HG03108 (cell line): Measurements from ENCODE around the gene TMOD1.

Experiments
- ATAC-seq: cut with Tn5 transposase; IDR thresholded peaks from one replicate; pipeline ENCODE4 v1.9.1; 2021; ENCODE audit warnings: moderate library complexity; ENCODE audit not compliant: unreplicated experiment

Gene TMOD1

DNA sequence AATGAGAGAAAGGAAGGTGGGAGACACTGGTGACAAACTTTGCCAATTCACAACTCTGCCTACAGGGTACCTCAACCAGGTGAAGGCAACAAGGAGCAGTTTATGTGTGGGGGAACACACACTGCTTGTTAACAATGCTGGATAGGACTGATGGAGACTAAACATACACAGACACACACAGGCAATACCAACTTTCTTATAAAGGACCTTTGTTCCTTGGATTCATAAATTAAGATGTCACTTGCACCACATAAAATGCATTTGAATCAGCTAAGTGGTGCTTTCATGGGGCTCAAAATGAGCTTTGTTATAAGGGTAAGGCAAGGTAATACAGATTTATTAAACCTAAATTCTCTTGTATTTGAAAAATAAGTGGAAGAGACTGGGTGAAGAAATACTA, 127.7 kb downstream of the TMOD1 start:
- no peak for ATAC-seq

DNA sequence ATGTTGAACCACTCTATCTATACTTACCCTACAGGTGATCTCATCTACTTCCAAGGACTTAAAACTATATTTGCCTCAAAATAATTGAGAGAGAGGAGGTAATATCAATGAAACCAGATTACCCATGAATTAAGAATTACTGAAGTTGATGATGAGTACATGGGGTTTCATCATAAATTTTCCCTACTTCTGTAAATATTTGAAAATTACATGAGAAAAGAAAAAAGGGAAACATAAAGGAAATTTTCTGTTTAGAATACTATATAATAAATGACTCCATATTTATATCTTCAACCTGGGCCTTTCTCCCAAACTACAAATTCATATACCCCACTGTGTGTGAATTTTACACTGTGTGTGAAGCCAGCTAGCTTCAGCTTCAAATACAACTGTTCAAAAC, 129.1 kb downstream of the TMOD1 start:
- no peak for ATAC-seq

DNA sequence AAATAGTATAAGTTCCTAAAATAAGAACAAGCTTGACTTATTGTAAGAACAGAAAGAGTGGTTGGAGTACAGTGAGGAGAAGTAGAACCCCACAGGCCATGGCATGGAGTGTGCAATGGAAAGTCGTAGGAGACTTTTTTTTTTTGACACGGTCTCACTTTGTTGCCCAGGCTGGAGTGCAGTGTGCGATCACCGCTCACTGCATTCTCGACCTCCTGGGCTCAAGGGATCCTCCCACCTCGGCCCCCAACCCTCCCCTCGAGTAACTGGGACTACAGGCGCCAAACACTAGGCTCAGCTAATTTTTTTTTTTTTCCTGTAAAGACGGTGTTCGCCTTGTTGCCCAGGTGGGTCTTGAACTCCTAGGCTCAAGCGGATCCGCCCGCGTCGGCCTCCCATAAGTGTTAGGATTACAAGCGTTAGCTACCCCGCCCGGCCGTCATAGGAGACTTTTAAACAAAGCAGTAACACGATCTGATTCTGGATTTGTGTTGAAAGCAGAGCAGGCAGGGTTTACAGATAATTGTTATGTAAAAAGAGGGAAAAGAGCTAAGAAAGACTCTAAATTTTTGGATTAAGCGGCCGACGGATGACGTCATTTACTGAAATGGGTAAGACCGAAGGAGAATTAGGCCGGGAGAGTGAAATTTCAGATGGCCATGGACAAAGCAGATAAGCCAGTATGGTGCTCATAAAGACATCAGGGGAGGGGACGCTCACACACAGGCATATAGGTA, 130.9 kb downstream of the TMOD1 start:
- peak; percentile 4 for ATAC-seq

DNA sequence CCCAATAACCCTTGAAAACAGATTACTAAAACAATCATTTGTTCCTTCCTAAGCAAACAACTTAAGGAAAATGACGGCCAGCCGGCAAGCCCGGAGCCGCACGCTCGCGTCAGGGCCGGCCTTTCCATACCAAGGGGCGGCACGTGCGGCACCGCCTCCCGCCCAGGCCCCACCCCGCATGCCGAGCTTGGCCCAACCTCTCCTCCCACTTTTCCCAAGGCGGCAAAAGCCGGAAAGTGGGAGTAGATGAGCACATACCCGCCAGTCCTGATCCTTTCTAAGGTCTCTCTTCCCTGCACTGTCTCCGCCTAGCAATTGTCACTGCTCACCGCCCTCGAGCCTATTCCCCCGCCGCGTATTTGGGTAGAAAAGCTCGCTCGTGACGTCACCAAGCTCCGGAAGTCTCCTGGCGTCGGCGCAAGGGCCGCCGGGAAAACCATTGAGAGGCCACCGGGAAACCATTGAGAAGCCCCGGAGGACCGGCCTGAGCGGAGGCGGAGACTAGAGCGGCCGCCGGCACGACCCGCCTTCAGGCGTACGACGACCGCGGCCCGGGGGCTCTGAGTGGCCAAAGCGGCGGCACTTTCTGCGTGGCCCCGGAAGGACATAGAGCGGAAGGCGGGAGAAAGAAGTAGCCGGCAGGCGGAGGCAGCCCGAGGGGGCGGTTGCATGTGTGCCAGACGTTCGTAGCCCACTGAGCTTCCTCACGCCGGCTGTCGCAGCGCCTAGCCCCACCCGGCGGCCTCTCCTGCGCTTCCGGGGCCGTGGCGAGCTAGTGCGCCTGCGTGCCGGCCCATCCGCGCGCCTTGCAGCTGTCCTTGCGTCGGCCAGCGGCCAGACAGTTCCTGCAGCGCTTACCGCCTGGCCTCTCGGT, 131.8 kb downstream of the TMOD1 start, which contains the start of the genes NCBP1 and TSTD2:
Gene NCBP1, plus strand, starts transcription at position 837 of the 874 bp plus-strand sequence. CDS start 61 bp downstream, outside the sequence.
Gene TSTD2, minus strand, starts transcription at position 384 of the 874 bp plus-strand sequence. CDS start 5,806 bp downstream, outside the sequence.
- peak; percentile 89 for ATAC-seq

DNA sequence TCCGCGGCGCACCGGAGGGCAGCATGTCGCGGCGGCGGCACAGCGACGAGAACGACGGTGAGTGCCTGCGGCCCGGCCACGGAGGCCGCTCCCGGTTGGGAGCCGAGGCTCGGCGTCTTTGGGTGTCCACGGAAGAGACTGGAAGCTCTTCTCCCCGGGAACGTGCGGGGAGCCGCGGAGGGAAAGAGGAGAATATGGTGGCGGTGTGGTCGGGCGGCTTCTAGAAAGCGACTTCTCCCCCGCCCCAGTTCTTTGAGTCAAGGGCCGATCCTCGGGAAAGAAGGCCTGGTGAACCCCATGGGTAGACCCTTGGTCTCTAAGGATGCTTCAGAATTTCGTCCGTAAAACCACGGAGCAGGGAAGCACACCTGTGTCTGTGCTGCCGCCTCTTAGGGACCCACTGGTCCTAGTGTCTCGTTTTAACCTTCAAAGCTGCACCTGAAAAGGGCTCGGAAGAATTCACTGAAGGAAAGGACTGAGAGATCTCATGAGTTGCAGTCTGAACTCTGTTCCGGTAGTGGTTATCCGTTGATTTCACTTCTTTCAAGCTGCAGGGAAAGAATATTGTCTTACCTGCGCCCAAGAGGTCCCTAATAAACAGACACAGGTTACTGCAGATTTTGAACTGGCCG, 132.5 kb downstream of the TMOD1 start:
- no peak for ATAC-seq

DNA sequence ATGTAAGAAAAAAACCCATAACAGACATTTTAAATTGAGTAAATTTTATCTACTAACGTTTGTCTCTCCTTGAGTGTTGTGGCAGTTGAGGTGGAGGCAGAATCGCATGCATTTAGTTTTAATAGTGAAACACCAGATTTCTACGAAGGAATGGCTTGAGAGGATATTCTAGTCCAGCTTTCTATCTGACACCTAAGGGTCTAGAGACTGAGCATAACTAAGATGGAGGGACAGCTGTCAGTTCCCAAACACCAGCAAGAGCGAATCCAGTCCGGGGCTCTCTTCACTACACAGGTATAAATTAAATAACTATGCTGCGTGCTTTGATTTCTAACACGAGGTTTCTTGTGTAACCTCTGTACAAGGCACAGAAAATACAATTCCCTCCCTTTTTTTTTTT, 133.6 kb downstream of the TMOD1 start:
- no peak for ATAC-seq

DNA sequence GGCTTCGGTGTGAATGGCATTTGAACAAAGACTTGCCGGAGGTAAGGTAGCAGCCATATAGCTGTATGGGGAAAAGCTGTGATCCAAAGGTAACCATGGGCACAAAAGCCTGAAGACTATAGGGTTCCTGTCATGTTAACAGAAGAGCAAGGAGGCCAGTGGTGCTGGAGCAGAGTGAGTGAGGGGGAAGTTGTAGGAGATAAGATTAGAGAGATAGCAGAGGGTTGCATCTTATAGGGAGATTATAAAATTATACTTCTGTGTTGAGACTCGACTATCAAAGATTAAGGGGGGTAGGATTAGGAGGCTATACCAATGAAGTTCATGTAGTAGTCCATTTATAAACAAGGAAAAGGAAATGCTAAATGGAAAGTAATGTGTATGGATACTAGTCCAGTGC, 135.4 kb downstream of the TMOD1 start:
- ATAC-seq = no peak

DNA sequence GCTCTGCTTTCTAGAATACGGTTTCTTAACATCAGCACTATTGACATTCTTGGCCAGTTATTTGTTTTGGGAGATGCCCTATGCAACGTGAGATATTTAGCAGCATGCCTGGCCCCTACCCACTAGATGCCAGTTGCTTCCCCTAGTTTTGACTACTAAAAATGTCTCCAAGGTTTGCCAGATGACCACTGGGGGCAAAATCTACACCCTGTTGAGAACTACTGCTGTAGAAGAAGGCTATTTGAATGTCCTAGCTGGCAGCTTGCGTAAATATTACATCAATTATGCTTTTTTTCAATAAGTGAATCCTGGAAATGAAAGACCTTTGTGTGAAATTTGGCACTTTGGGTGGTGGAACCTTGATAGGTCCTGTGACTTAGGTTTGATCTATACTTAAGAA, 137.2 kb downstream of the TMOD1 start:
- ATAC-seq = no peak

DNA sequence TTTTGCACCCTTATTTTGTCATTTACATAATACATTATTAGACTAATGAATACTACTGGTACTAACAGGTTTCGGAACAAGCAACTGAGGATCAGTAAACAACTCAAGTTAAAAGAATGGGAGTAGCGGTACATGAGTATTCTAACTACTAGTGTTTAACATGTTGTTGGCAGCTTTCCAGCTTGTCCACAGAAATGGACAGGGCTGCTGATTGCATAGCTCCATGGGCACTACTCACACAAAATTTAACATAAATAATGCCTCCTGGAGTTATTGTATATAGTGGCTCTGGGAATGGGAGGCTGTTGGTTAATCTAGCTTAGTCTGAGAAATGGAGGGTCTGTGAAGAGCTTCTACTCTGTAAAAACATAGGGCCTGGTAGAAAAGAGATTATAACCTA, 138.9 kb downstream of the TMOD1 start:
- ATAC-seq = no peak

DNA sequence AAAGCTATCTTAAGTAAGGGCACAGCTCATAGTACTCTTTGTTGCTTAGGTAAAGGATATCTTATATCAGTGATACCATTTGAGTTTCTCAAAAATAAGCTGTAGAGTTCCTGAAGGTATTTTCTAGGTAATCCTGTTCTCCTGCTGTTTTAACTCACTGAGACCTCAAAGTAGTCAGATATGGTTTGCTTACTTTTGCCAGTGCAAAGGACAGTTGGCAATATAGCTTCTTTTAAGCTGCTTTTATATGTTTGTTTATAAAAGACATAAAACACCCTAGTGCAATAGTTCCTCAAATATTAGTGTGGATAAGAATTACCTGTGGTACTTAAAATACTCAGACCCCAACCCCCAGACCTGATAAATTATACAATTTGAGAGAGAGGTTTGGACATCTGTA, 144.3 kb downstream of the TMOD1 start:
- no peak for ATAC-seq

DNA sequence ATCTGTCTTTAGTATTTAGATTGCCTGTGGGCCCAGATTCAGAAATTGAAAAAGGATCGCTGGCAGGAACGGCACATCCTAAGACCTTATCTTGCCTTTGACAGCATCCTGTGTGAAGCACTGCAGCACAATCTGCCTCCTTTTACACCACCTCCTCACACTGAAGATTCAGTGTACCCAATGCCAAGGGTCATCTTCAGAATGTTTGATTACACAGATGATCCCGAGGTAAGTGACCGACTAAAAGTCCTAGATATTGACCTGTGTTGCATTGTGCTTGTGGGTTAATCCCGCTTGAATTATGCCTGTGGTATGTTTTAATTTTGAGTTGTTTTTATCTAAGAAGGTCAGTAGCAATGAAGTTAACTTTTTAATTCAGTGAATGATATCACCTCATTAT, 146.5 kb downstream of the TMOD1 start:
- ATAC-seq = no peak
